OCI-LY7 (cell line): Measurements from ENCODE around the gene MYO3A. TPM values are rescaled to one million over a fixed set of nuclear protein-coding genes. Genes with fewer than 3 reads are reported as not detected.

ENCODE experiments used
- BruUV-seq: library from RNA; stranded (reverse); fragments of 400-500 nt; replicated peaks from 2 replicates; lab custom pipeline; 2021; lab: Mats Ljungman, UMichigan
- CTCF ChIA-PET: fragments of 300-600 bp; sonication (Branson Sonifier 250); formaldehyde crosslinking; loops from one replicate; lab custom pipeline; 2022; ENCODE audit warnings: antibody characterized with exemption; ENCODE audit not compliant: unreplicated experiment; lab: Charles Lee
- POLR2A ChIA-PET: fragments of 300-600 bp; sonication (Branson Sonifier 250); formaldehyde crosslinking; loops from one replicate; lab custom pipeline; 2022; ENCODE audit warnings: antibody characterized with exemption; lab: Charles Lee
- DNase-seq: peaks from one replicate; pipeline ENCODE4 v3.0.0-alpha.2; 2015; ENCODE audit warnings: low spot score
- H2AFZ ChIP-seq: fragments of 200-600 bp; sonication (generic), shearing (Covaris generic); 2 replicates; pipeline ENCODE4 v1.6.1; 2014; ENCODE audit warnings: mild to moderate bottlenecking, antibody characterized with exemption, low read length, moderate library complexity
- H3K27ac ChIP-seq: fragments of 200-600 bp; sonication (generic); 2 replicates; pipeline ENCODE4 v1.5.1; 2014; ENCODE audit warnings: mixed run types, low read depth, mild to moderate bottlenecking, moderate library complexity, low read length, inconsistent platforms; ENCODE audit not compliant: poor library complexity, severe bottlenecking
- H3K36me3 ChIP-seq: fragments of 200-600 bp; sonication (generic); 2 replicates; pipeline ENCODE4 v1.6.1; 2014; ENCODE audit warnings: mild to moderate bottlenecking, antibody characterized with exemption, low read length, moderate library complexity, mixed read lengths; ENCODE audit not compliant: insufficient read depth
- H3K4me1 ChIP-seq: fragments of 200-600 bp; sonication (generic); 2 replicates; pipeline ENCODE4 v1.5.1; 2014; ENCODE audit warnings: mild to moderate bottlenecking, low read length; ENCODE audit not compliant: insufficient read depth, poor library complexity, severe bottlenecking
- H3K4me2 ChIP-seq: fragments of 200-600 bp; sonication (generic); 2 replicates; pipeline ENCODE4 v1.6.1; 2014; ENCODE audit warnings: mild to moderate bottlenecking, low read length
- H3K4me3 ChIP-seq: fragments of 200-600 bp; sonication (generic); 2 replicates; pipeline ENCODE4 v1.5.1; 2014; ENCODE audit warnings: mild to moderate bottlenecking, low read depth, low read length; ENCODE audit not compliant: poor library complexity, severe bottlenecking
- H3K79me2 ChIP-seq: fragments of 200-600 bp; sonication (generic); 2 replicates; pipeline ENCODE4 v1.6.1; 2016; ENCODE audit warnings: low read depth, mild to moderate bottlenecking, low read length, moderate library complexity, mixed read lengths; ENCODE audit not compliant: insufficient read depth
- H3K9me2 ChIP-seq: fragments of 200-600 bp; sonication (generic); 2 replicates; pipeline ENCODE4 v1.6.1; 2016; ENCODE audit warnings: mild to moderate bottlenecking, low read length, mixed read lengths; ENCODE audit not compliant: insufficient read depth
- H3K9me3 ChIP-seq: fragments of 200-600 bp; sonication (generic); 2 replicates; pipeline ENCODE4 v1.6.1; 2014; ENCODE audit warnings: mild to moderate bottlenecking, mixed run types, low read length, mixed read lengths
- H4K20me1 ChIP-seq: fragments of 200-600 bp; sonication (generic); 2 replicates; pipeline ENCODE4 v1.6.1; 2014; ENCODE audit warnings: mild to moderate bottlenecking, antibody characterized with exemption, low read length, moderate library complexity, mixed read lengths; ENCODE audit not compliant: insufficient read depth
- EZH2phosphoT487 ChIP-seq: fragments of 200-600 bp; sonication (generic); IDR thresholded peaks from 2 replicates; pipeline ENCODE4 v1.6.1; 2018; ENCODE audit warnings: low read depth, borderline replicate concordance, mild to moderate bottlenecking, mixed run types, antibody characterized with exemption, low read length, moderate library complexity, mixed read lengths
- intact Hi-C: fragments of 100-400 bp; cut with micrococcal nuclease; formaldehyde crosslinking; loops from one replicate; pipeline ENCODE4 v1.10.0; 2022; ENCODE audit not compliant: unreplicated experiment
- total RNA-seq, 2 experiments: library from RNA; depleted of rRNA in 1 of 2; stranded (reverse); fragments of >200 nt in 1 of 2; shearing (Covaris generic) in 1 of 2; gene quantifications; 2 replicates each; pipeline ENCODE4 v1.2.3, GENCODE V29; 2014 to 2022
- TF ChIP-seq, protein P1 (sequence below): fragments of 200-600 bp; sonication (generic); conservative IDR thresholded peaks from 2 replicates; pipeline ENCODE4 v1.5.1; 2014; ENCODE audit warnings: mild to moderate bottlenecking, antibody characterized with exemption, low read length, moderate library complexity, mixed read lengths

MYO3A gene
- total RNA-seq, 2 experiments from 2014 or later = not detected

DNA sequence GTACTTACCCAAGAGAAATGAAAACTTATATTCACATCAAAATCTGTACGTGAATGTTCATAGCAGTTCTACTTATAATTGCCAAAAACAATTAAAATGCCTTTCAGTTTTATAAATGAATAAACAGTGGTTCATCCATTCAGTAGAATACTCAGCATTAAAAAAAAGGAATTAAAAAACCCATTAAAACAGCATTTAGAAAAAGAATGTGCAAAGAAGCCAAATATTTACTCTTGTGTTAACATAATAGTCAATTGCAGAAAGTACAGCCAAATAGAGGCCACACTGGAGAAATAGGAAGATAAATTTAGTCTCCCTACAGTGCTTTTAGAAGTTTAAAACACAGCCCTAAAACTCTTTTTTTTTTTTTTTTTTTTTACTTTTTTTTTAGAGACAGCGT, 54.6 kb downstream of the MYO3A start:
- no peaks in the 10 kb centered on the region for H3K4me1 ChIP-seq
- no peak for DNase-seq
- no peaks in the 10 kb centered on the region for H3K36me3 ChIP-seq
- no peak overlapping the region for H3K27ac ChIP-seq
- H4K20me1 ChIP-seq = no peaks in the 10 kb centered on the region
- no peak overlapping the region for H2AFZ ChIP-seq
- ChIA-PET CTCF (no interaction called here), POLR2A (interaction anchor here (0.6 to 0.9 kb wide), 3 partner anchors 13 to 167 kb away, joined by 5 read pairs; no protein-coding TSS in a partner anchor)
- no TSS peak for BruUV-seq
- no peaks in the 10 kb centered on the region for H3K9me2 ChIP-seq
- no peaks in the 10 kb centered on the region for H3K79me2 ChIP-seq
- intact Hi-C loops = no loop called here
- H3K9me3 ChIP-seq = no peaks in the 10 kb centered on the region
- TF ChIP-seq EZH2phosphoT487 = no peak
- TF ChIP-seq, protein P1, sequence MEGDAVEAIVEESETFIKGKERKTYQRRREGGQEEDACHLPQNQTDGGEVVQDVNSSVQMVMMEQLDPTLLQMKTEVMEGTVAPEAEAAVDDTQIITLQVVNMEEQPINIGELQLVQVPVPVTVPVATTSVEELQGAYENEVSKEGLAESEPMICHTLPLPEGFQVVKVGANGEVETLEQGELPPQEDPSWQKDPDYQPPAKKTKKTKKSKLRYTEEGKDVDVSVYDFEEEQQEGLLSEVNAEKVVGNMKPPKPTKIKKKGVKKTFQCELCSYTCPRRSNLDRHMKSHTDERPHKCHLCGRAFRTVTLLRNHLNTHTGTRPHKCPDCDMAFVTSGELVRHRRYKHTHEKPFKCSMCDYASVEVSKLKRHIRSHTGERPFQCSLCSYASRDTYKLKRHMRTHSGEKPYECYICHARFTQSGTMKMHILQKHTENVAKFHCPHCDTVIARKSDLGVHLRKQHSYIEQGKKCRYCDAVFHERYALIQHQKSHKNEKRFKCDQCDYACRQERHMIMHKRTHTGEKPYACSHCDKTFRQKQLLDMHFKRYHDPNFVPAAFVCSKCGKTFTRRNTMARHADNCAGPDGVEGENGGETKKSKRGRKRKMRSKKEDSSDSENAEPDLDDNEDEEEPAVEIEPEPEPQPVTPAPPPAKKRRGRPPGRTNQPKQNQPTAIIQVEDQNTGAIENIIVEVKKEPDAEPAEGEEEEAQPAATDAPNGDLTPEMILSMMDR = no peak
- no peak overlapping the region for H3K4me3 ChIP-seq
- H3K4me2 ChIP-seq = no peak overlapping the region

DNA sequence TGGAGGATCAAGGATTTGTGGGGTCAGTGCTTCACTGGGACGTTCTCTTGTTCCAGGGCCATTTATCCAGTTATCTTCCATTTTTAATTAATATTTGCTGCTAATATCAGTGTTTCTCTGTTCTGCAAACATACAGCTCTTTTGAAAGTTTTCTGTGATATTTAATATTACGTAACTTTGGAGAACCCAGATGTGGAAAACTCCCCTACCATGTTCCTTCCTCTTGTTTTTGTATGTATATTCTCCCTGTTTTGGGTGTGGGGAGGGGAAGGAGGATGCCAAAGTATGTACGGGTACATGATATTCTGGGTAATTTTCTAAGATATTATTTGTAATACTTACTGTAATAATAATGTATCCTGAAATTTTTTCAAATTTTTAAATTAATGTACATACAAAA, 55.9 kb downstream of the MYO3A start:
- POLR2A ChIA-PET = no interaction called here
- no peak overlapping the region for H2AFZ ChIP-seq
- no peaks in the 10 kb centered on the region for H3K36me3 ChIP-seq
- no peak overlapping the region for H3K4me2 ChIP-seq
- H3K4me1 ChIP-seq = no peaks in the 10 kb centered on the region
- intact Hi-C loops = no loop called here
- BruUV-seq = no TSS peak
- H3K27ac ChIP-seq = no peak overlapping the region
- H3K9me2 ChIP-seq = no peaks in the 10 kb centered on the region
- no peak for TF ChIP-seq EZH2phosphoT487
- TF ChIP-seq, protein P1 = no peak
- DNase-seq = no peak
- no peak overlapping the region for H3K4me3 ChIP-seq
- no peaks in the 10 kb centered on the region for H3K79me2 ChIP-seq
- no peaks in the 10 kb centered on the region for H4K20me1 ChIP-seq
- no peaks in the 10 kb centered on the region for H3K9me3 ChIP-seq
- CTCF ChIA-PET = no interaction called here

DNA sequence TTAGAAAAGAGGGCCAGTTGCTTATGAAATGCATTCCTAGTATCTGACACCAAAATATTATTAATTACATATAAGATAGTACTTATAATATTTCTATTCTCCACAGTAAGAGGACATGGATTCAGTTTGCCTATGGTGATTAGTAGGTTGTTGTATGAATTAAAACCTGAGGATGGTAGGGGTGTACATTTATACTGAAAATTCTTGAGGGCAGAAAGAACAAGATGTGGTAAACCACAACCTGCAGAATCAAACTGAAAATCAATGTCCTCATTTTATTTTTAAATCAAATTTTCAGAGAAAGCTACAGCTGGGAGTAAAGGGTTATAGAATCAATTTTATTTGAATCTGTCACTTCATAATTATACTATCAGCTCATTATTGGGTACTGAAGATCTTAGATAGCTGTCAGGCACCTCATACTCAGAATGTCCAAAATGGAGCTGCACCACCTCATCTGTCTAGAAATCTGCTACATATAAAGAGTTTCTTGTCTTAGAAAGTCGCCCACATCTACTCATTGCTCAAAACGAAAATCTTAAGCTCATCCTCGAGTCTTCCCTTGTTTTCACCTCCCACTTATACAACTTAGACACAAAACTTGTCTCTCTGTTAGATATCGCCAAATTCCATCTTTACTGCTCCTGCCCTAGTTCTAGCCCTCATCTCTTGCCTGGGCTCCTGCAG, 65.4 kb downstream of the MYO3A start:
- no peak for DNase-seq
- no peak overlapping the region for H3K4me2 ChIP-seq
- no peak overlapping the region for H2AFZ ChIP-seq
- no peaks in the 10 kb centered on the region for H3K36me3 ChIP-seq
- H3K27ac ChIP-seq = no peak overlapping the region
- H3K9me2 ChIP-seq = no peaks in the 10 kb centered on the region
- H3K4me3 ChIP-seq = no peak overlapping the region
- no peaks in the 10 kb centered on the region for H4K20me1 ChIP-seq
- ChIA-PET CTCF (no interaction called here), POLR2A (interaction anchor here (0.7 to 1.0 kb wide), 2 partner anchors 45 to 124 kb away, joined by 3 to 4 read pairs; no protein-coding TSS in a partner anchor)
- TF ChIP-seq EZH2phosphoT487 = no peak
- TF ChIP-seq, protein P1 = no peak
- no peaks in the 10 kb centered on the region for H3K79me2 ChIP-seq
- H3K4me1 ChIP-seq = no peaks in the 10 kb centered on the region
- H3K9me3 ChIP-seq = no peaks in the 10 kb centered on the region
- no TSS peak for BruUV-seq
- intact Hi-C loops = no loop called here
